Measurements from ENCODE around the gene IL31RA.

IL31RA gene

GRCh38 chr5:55860288-55860687 lies 9.1 kb downstream of the IL31RA start:
- no peak for DNase-seq (ENCODE audit: low read depth)

- DNase-seq (ENCODE audit: low read depth) = no peak
Observed at GRCh38 chr5:55860709-55861108, 9.6 kb downstream of the IL31RA start.

GRCh38 chr5:55864606-55865541 lies 13.7 kb downstream of the IL31RA start:
- DNase-seq (ENCODE audit: low read depth) = no peak

- peak; percentile 26 for DNase-seq (ENCODE audit: low read depth)
Observed at GRCh38 chr5:55865831-55866230, 14.7 kb downstream of the IL31RA start.

GRCh38 chr5:55866485-55866884 lies 15.3 kb downstream of the IL31RA start:
- no peak for DNase-seq (ENCODE audit: low read depth)

- DNase-seq (ENCODE audit: low read depth) = no peak
Observed at GRCh38 chr5:55866934-55867333, 15.8 kb downstream of the IL31RA start.

- peak; percentile 99 for DNase-seq (ENCODE audit: low read depth)
Observed at GRCh38 chr5:55868846-55869245, 17.7 kb downstream of the IL31RA start.

GRCh38 chr5:55869847-55870246 lies 18.7 kb downstream of the IL31RA start:
- no peak for DNase-seq (ENCODE audit: low read depth)

- DNase-seq (ENCODE audit: low read depth) = no peak
Observed at GRCh38 chr5:55873234-55873633, 22.1 kb downstream of the IL31RA start.

GRCh38 chr5:55877655-55878054 lies 26.5 kb downstream of the IL31RA start:
- DNase-seq (ENCODE audit: low read depth) = no peak

- DNase-seq (ENCODE audit: low read depth) = no peak
Observed at GRCh38 chr5:55880453-55880852, 29.3 kb downstream of the IL31RA start.

- DNase-seq (ENCODE audit: low read depth) = no peak
Observed at GRCh38 chr5:55885359-55885758, 34.2 kb downstream of the IL31RA start.

GRCh38 chr5:55888205-55888604 lies 37.0 kb downstream of the IL31RA start:
- DNase-seq (ENCODE audit: low read depth) = no peak

GRCh38 chr5:55892479-55892878 lies 41.3 kb downstream of the IL31RA start:
- DNase-seq (ENCODE audit: low read depth) = no peak

- no peak for DNase-seq (ENCODE audit: low read depth)
Observed at GRCh38 chr5:55894135-55894534, 43.0 kb downstream of the IL31RA start.

GRCh38 chr5:55895346-55895745 lies 44.2 kb downstream of the IL31RA start:
- no peak for DNase-seq (ENCODE audit: low read depth)

GRCh38 chr5:55896238-55896637 lies 45.1 kb downstream of the IL31RA start:
- DNase-seq (ENCODE audit: low read depth) = no peak

GRCh38 chr5:55896663-55897062 lies 45.5 kb downstream of the IL31RA start:
- no peak for DNase-seq (ENCODE audit: low read depth)

GRCh38 chr5:55897206-55897894 lies 46.2 kb downstream of the IL31RA start:
- DNase-seq (ENCODE audit: low read depth) = no peak

- DNase-seq (ENCODE audit: low read depth) = peak; percentile 59
Observed at GRCh38 chr5:55897905-55898304, 46.7 kb downstream of the IL31RA start.

- DNase-seq (ENCODE audit: low read depth) = peak; percentile 66
Observed at GRCh38 chr5:55899344-55899743, 48.2 kb downstream of the IL31RA start.

- DNase-seq (ENCODE audit: low read depth) = no peak
Observed at GRCh38 chr5:55900068-55900467, 48.9 kb downstream of the IL31RA start.

- DNase-seq (ENCODE audit: low read depth) = no peak
Observed at GRCh38 chr5:55900776-55901175, 49.6 kb downstream of the IL31RA start.

All from ELR (cell line).